ENCODE measurements around the gene SORT1.
"Not testable (repeated sequence)": the region's sequence is repeated elsewhere in the genome, so short reads cannot be mapped to it uniquely, and the experiment has no call there.

Gene SORT1

GRCh38 chr1:109377698-109378097, 20.0 kb downstream of the SORT1 start:
- DNase-seq = no peak

DNA sequence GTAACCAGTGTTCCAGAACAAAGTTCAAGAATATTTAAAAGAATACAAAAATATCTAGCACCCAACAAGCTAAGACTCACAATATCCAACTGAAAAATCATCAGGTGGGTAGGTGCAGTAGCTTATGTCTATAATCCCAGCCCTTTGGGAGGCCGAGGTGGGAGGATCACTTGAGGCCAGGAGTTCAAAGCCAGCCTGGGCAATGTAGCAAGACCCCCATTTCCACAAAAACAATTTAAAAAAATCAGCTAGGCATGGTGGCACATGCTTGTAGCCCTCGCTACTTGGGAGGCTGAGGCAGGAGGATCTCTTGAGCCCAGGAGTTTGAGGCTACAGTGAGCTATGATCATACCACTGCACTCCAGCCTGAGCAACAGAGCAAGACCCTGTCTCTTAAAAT, 24.0 kb downstream of the SORT1 start:
- not testable (repeated sequence) for DNase-seq

DNA sequence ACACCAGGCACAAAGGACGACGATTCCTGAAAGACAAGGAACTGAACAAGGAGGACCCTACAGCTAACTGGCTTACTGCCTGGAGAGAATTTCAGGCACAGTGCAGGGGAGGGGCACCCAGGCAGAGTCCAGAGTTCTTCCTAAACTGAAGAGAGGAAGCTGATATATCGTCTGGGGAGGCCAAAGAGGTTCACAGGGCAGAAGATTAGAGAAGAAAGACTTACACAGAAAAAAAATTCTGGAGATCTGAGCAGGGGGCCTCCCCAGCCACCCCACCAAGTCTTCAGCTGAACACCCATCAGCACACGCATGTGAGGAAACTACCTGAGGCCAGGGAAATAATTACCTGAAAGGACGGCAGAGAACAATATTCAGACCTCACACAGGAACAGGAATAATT, 24.6 kb downstream of the SORT1 start:
- DNase-seq = no peak

GRCh38 chr1:109372281-109372680, 25.4 kb downstream of the SORT1 start:
- no peak for DNase-seq

- no peak for DNase-seq
These were observed 26.4 kb downstream of the SORT1 start for GRCh38 chr1:109371341-109371739.

DNA sequence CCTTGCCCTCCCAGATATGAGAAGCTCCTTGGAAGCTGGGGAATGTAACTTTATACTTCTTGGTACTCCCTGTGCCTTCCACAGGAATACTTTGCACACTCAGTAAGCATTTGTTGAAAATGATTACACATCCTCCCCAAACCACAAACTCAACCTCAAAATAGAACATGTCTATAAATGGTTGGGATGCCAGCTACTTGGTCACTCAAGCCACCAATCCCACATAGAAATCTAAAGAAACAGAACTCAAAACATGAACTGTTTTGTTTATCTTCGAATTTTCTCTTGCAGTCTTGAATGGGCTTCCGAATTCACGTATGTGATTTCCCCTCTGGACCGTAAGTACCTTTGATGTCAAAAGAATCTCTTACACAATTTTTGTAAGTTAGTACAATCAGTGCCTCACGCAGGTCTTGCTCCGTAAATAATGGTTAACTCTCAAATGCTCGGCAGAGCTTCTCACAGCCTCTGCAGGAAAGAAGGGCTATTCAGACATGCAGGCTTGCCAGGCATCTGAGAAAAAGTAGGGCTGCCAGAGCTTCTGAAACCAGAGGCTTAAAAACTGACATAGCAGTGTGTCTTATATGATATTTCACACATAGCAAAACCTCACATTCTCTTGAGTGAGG, 26.9 kb downstream of the SORT1 start:
- DNase-seq = no peak

- no peak for DNase-seq
These were observed 28.5 kb downstream of the SORT1 start for GRCh38 chr1:109369167-109369746.

DNA sequence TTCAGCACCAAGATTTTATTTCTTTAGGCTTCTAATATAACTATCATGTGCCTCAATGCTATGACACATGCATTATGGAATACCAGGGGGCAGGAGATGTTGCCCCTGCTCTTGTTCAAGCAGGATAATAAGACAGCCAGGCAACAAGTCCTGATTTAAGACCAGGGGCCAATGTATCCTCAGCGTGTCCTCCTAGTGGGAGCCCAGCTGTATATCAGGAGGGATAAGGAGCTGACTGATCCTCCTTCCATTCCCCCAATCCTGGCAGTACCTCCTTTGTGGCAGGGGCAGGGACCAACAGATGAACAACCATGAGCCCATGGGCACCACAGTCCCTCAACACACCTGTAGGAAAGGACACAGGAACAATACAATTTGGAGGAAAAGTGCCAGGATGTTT, 29.3 kb downstream of the SORT1 start:
- DNase-seq = no peak

GRCh38 chr1:109367626-109368025, 30.1 kb downstream of the SORT1 start:
- no peak for DNase-seq

- no peak for DNase-seq
These were observed 32.0 kb downstream of the SORT1 start for GRCh38 chr1:109365642-109366204.

GRCh38 chr1:109361649-109362048, 36.1 kb downstream of the SORT1 start:
- no peak for DNase-seq

DNA sequence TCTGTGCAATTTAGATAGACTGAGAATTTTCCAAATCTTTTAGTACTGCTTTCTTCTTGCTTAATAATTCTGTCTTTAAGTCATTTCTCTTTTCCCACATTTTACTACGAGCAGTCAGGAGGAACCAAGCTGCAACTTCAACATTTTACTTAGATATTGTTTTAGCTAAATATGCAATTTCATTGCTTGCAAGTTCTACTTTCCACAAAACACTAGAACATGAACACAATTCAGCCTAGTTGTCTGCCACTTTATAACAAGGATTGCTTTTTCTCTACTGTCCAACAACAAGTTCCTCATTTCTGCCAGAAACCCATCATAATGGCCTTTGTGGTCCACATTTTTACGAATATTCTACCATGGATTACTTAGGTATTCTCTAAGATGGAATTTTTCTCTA, 36.6 kb downstream of the SORT1 start:
- no peak for DNase-seq

GRCh38 chr1:109357616-109358015, 40.1 kb downstream of the SORT1 start:
- peak; percentile 84 for DNase-seq

GRCh38 chr1:109356915-109357314, 40.8 kb downstream of the SORT1 start:
- no peak for DNase-seq

DNA sequence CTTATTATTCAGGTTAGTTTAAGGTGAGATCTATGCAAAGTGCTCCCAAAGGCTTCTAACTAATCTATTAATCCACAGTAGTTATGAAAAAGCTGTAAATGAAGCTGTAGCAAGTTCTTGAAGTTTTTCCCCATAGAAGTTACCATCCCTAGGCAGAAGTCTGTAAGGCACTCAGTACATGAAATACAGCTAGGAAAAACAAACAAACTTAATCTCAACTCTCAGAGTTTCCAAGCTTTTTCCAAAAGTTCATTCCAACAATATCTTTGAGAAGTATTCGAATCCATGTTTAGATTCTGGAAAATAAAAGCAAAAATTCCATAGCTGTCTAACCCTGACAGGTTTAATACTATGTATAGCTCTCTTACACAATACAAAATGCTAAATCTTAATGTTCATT, 41.2 kb downstream of the SORT1 start:
- no peak for DNase-seq

- DNase-seq = no peak
These were observed 42.8 kb downstream of the SORT1 start for GRCh38 chr1:109354929-109355328.

GRCh38 chr1:109351457-109351856, 46.3 kb downstream of the SORT1 start:
- no peak for DNase-seq

DNA sequence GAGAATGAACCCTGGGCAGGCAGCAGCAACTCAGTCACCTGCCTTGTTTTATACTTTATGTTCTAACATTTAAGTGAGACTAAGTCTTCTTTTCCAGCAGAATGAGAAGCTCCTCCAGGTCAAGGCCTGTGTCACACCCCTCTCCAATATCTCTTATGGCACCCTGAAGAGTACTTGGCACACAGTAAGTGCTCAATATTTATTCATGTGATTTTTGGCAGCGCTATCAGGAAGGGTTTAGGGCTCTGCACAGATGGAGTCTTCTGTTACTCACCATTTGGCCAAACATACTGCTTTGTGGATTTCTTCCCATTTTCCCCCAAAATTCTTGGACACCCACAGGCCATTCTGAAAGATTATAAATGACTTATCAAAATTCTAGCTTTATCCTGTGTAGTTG, 47.1 kb downstream of the SORT1 start:
- no peak for DNase-seq

DNA sequence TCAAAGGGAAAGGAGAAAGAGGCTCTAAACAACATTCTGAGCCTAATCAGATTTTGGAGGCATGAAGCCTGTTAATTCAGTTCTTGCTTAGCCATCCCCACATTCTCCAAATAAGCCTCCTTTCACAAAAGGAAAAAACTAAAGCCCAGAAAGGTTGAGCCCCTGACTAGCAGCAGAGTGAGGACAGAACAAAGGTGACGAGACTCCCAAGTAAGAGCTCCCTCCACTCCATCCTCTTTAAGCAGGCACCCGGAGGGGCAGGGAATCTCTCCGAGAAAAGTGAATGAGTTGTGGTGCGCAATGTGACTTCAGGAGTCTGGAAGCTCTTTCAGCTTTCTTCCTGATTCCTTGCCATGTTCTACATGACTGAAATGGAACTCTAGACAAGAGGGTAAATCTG, 47.5 kb downstream of the SORT1 start:
- no peak for DNase-seq

GRCh38 chr1:109347511-109347910, 50.2 kb downstream of the SORT1 start:
- no peak for DNase-seq

DNA sequence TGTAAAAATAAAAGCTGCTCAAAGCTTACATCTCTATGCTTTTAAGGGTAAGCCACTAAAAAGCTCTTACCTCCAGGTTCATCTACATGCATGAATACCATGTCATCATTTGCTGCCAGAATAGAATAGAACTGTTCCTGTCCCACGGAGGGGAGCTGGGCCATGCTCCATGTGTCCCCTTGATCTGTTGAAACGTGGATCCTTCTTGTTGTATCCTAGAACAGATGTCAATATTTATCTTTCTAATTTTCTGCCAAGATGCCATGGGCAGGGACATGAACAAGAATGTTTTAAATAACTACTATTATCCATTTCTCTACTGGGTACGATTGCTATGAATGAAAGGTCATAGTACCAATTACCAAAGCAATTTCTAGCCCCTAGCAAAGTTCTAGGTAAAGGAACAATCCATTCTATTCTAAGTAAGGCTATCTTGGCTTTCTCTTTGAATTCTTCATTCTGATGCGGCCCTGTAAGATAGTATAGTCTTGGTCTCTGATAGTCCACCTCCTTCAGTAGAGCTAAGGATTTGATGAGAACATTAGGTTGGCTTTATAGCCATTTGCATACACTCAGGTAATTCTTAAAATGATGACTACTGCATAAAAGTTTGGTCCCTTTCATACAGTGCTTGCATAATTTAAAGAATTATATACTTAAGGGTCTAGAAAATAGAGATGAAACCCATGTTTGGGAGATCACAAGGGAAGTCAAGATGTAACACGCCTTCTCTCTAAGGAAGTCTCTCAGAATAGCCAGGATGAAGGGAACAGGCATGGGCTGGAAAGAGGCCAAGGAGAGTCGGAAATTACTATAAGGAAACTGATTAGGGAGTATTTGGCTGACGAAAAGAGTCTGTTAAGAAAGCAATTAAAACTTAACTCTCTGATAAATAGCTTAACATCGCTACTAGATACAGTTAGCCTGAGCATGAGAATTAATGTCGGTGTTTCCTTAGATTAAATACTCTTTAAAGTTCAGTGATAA, 55.5 kb downstream of the SORT1 start:
- peak; percentile 14 for DNase-seq

GRCh38 chr1:109338608-109339007, 59.1 kb downstream of the SORT1 start:
- DNase-seq = no peak

- no peak for DNase-seq
These were observed 59.6 kb downstream of the SORT1 start for GRCh38 chr1:109338091-109338490.

- DNase-seq = no peak
These were observed 62.6 kb downstream of the SORT1 start for GRCh38 chr1:109335091-109335490.

Data from NCI-H2171 treated with DMSO at 0.1 percent for 48 hours (cell line).